ENCODE data around the gene RPL29.

- TF ChIP-seq POLR2A (IDR thresholded peaks at IDR 0.05), result no peak
- TF ChIP-seq, protein P1, sequence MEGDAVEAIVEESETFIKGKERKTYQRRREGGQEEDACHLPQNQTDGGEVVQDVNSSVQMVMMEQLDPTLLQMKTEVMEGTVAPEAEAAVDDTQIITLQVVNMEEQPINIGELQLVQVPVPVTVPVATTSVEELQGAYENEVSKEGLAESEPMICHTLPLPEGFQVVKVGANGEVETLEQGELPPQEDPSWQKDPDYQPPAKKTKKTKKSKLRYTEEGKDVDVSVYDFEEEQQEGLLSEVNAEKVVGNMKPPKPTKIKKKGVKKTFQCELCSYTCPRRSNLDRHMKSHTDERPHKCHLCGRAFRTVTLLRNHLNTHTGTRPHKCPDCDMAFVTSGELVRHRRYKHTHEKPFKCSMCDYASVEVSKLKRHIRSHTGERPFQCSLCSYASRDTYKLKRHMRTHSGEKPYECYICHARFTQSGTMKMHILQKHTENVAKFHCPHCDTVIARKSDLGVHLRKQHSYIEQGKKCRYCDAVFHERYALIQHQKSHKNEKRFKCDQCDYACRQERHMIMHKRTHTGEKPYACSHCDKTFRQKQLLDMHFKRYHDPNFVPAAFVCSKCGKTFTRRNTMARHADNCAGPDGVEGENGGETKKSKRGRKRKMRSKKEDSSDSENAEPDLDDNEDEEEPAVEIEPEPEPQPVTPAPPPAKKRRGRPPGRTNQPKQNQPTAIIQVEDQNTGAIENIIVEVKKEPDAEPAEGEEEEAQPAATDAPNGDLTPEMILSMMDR (IDR thresholded peaks at IDR 0.05), result no peak
These were observed 21.3 kb downstream of the RPL29 start for GRCh38 chr3:51974277-51974962.

Measured in suprapubic skin (tissue), 3 donors.